Gastroesophageal sphincter (tissue), 3 donors: Measurements from ENCODE around the gene SMIM27.

Source experiments
- POLR2A ChIP-seq, 2 donors: fragments of 450-650 bp; IDR thresholded peaks; one replicate each; pipeline ENCODE4 v1.6.1; 2017; ENCODE audit warnings: antibody characterized with exemption in 2 of 2, mild to moderate bottlenecking in 2 of 2, moderate library complexity in 1 of 2
- TF ChIP-seq, protein P1 (sequence below), 4 experiments: fragments of 200-600 bp in 2 of 4; fragments of 450-650 bp in 2 of 4; sonication (generic) in 1 of 4; IDR thresholded peaks; one replicate each; pipeline ENCODE4 v1.5.1; 2017 to 2019; ENCODE audit warnings: antibody characterized with exemption in 4 of 4, mild to moderate bottlenecking in 2 of 4, moderate library complexity in 2 of 4

GRCh38 chr9:32545884-32546283, 6.2 kb upstream of the SMIM27 start:
- TF ChIP-seq, protein P1, sequence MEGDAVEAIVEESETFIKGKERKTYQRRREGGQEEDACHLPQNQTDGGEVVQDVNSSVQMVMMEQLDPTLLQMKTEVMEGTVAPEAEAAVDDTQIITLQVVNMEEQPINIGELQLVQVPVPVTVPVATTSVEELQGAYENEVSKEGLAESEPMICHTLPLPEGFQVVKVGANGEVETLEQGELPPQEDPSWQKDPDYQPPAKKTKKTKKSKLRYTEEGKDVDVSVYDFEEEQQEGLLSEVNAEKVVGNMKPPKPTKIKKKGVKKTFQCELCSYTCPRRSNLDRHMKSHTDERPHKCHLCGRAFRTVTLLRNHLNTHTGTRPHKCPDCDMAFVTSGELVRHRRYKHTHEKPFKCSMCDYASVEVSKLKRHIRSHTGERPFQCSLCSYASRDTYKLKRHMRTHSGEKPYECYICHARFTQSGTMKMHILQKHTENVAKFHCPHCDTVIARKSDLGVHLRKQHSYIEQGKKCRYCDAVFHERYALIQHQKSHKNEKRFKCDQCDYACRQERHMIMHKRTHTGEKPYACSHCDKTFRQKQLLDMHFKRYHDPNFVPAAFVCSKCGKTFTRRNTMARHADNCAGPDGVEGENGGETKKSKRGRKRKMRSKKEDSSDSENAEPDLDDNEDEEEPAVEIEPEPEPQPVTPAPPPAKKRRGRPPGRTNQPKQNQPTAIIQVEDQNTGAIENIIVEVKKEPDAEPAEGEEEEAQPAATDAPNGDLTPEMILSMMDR (IDR thresholded peaks at IDR 0.05), result no peak
- no peak for TF ChIP-seq POLR2A (IDR thresholded peaks at IDR 0.05)
